Activated CD4-positive, alpha-beta T cell treated with anti-CD3 and anti-CD28 coated beads, Interleukin-2, amount 10 ng/mL, durations not matched to agents 7 days and 5 days (primary cell): Measurements from ENCODE around the gene MAB21L3. TPM values are rescaled to one million over a fixed set of nuclear protein-coding genes. Genes with fewer than 3 reads are reported as not detected.

Source experiments
- CTCF ChIA-PET: fragments of 350-600 bp; sonication (Branson Sonifier 250); formaldehyde crosslinking; loops from one replicate; lab custom pipeline; 2021; ENCODE audit warnings: antibody characterized with exemption; lab: Charles Lee
- POLR2A ChIA-PET: fragments of 350-600 bp; sonication (Branson Sonifier 250); formaldehyde crosslinking; loops from one replicate; lab custom pipeline; 2021; ENCODE audit warnings: antibody characterized with exemption; lab: Charles Lee
- DNase-seq: peaks from one replicate; pipeline ENCODE4 v3.0.0-alpha.2; 2020
- H3K27ac Mint-ChIP-seq: one replicate; pipeline ENCODE4 v1.8.0; 2021; ENCODE audit warnings: mild to moderate bottlenecking, moderate library complexity, mixed read lengths
- H3K27me3 Mint-ChIP-seq: one replicate; pipeline ENCODE4 v1.8.0; 2021; ENCODE audit warnings: mixed read lengths
- H3K36me3 Mint-ChIP-seq: one replicate; pipeline ENCODE4 v1.8.0; 2021; ENCODE audit warnings: low read depth, mixed read lengths
- H3K4me1 Mint-ChIP-seq: one replicate; pipeline ENCODE4 v1.8.0; 2021; ENCODE audit warnings: mixed read lengths
- H3K4me3 Mint-ChIP-seq: one replicate; pipeline ENCODE4 v1.8.0; 2021; ENCODE audit warnings: mild to moderate bottlenecking, moderate library complexity, mixed read lengths
- H3K9me3 Mint-ChIP-seq: one replicate; pipeline ENCODE4 v1.8.0; 2021; ENCODE audit warnings: mixed read lengths
- total RNA-seq, 2 experiments: library from RNA; stranded (reverse); gene quantifications; one replicate each; pipeline ENCODE4 v1.2.3, GENCODE V29; 2021

Gene MAB21L3
- total RNA-seq, 2 experiments from 2014 or later = not detected

- Mint-ChIP-seq H3K36me3 (peaks cover 1% of the 10 kb centered on the region), H3K9me3 (peaks cover 20% of the 10 kb centered on the region), H3K27me3 (peaks cover 21% of the 10 kb centered on the region), H3K4me1 (no peaks in the 10 kb centered on the region), H3K4me3 (no peak overlapping the region), H3K27ac (no peak overlapping the region)
- ChIA-PET POLR2A (no interaction called here), CTCF (no interaction called here)
- DNase-seq = no peak
Measured at GRCh38 chr1:116092752-116093489, 18.3 kb upstream of the MAB21L3 start.

- ChIA-PET CTCF (no interaction called here), POLR2A (no interaction called here)
- Mint-ChIP-seq H3K27ac (no peak overlapping the region), H3K27me3 (peaks cover 15% of the 10 kb centered on the region), H3K4me3 (no peak overlapping the region), H3K9me3 (peaks cover 11% of the 10 kb centered on the region), H3K36me3 (peaks cover 1% of the 10 kb centered on the region), H3K4me1 (no peaks in the 10 kb centered on the region)
- no peak for DNase-seq
Measured at GRCh38 chr1:116095027-116095426, 16.2 kb upstream of the MAB21L3 start.

GRCh38 chr1:116096013-116096618 is 15.1 kb upstream of the MAB21L3 start:
- peaks cover 1% of the 10 kb centered on the region for H3K36me3 Mint-ChIP-seq
- peaks cover 6% of the 10 kb centered on the region for H3K9me3 Mint-ChIP-seq
- no peak overlapping the region for H3K27ac Mint-ChIP-seq
- no peak for DNase-seq
- POLR2A ChIA-PET = no interaction called here
- no peaks in the 10 kb centered on the region for H3K4me1 Mint-ChIP-seq
- peaks cover 15% of the 10 kb centered on the region for H3K27me3 Mint-ChIP-seq
- no peak overlapping the region for H3K4me3 Mint-ChIP-seq
- CTCF ChIA-PET = interaction anchor here (0.6 to 1.3 kb wide), 3 partner anchors 13 to 1580 kb away, joined by 3 to 4 read pairs (median 4); no protein-coding TSS in a partner anchor

DNA sequence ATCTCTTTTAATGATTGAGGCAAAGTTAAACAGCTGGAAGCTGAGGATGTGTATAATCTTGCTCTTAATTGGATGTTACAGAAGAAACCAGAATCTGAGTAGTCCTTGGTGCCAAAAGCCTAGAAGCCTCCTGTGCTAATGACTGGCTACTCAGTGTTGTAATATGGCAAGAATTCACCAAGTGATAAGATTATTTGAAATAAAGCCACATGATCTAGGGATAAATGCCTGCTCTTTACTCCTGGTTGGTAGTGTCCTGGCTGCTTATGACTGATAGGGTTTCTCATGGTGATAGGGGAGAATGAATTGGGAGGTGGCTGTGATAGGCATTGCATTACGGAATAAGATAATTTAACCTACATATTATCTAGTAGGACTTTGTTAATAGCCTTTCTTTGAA is 13.6 kb upstream of the MAB21L3 start:
- H3K4me3 Mint-ChIP-seq = no peak overlapping the region
- CTCF ChIA-PET = no interaction called here
- DNase-seq = no peak
- H3K27ac Mint-ChIP-seq = no peak overlapping the region
- H3K27me3 Mint-ChIP-seq = peaks cover 17% of the 10 kb centered on the region
- H3K36me3 Mint-ChIP-seq = peaks cover 1% of the 10 kb centered on the region
- H3K4me1 Mint-ChIP-seq = no peaks in the 10 kb centered on the region
- peaks cover 2% of the 10 kb centered on the region for H3K9me3 Mint-ChIP-seq
- POLR2A ChIA-PET = no interaction called here

- peaks cover 12% of the 10 kb centered on the region for H3K27me3 Mint-ChIP-seq
- H3K36me3 Mint-ChIP-seq = peaks cover 1% of the 10 kb centered on the region
- DNase-seq = no peak
- ChIA-PET POLR2A (no interaction called here), CTCF (no interaction called here)
- no peak overlapping the region for H3K27ac Mint-ChIP-seq
- no peaks in the 10 kb centered on the region for H3K4me1 Mint-ChIP-seq
- H3K4me3 Mint-ChIP-seq = no peak overlapping the region
- peaks cover 2% of the 10 kb centered on the region for H3K9me3 Mint-ChIP-seq
Measured at GRCh38 chr1:116099379-116099778, 11.8 kb upstream of the MAB21L3 start.

DNA sequence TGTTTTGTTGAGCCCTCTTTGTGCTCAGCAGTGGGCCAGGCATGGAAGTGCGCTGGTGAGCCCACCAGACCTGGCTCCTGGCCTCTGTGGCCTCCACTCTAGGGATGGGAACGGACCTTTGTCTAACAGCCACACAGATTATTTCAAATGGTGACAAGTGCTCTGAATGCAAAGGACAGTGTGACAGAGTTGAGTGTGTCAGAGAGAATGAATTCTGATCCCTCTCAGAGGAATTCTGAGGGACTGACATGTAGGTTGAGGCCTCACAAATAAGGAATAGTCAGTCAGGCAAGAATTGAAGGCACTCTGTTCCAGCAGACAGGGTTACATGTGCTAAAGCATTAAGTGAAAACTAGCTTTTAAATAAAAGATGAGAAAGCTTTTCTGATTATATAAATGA is 11.3 kb upstream of the MAB21L3 start:
- Mint-ChIP-seq H3K9me3 (peaks cover 2% of the 10 kb centered on the region), H3K4me3 (no peak overlapping the region), H3K27me3 (peaks cover 11% of the 10 kb centered on the region), H3K36me3 (peaks cover 1% of the 10 kb centered on the region), H3K27ac (no peak overlapping the region), H3K4me1 (no peaks in the 10 kb centered on the region)
- CTCF ChIA-PET = interaction anchor here (0.6 kb wide), 1 partner anchor 227 kb away, joined by 3 read pairs; no protein-coding TSS in a partner anchor
- POLR2A ChIA-PET = no interaction called here
- DNase-seq = no peak

DNA sequence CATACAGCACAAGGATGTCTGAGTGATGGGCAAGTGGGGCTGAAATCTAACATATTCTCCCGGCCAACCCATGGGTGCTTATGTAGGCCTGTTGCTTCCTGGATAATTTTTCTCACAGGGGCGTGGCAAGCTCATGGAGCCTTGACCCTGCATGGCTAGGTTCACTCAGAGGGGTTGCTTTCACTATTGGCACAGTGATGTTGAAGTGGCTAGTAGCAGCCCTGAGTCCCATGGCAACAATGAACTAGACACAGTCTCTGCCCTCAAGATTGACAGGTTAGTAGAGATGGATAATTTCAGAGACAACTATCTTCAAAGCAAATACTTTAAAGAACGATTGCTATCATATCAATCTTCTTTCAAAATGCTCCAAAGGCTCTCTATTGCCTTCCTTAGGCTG is 6.5 kb upstream of the MAB21L3 start:
- H3K4me3 Mint-ChIP-seq = no peak overlapping the region
- peaks cover 4% of the 10 kb centered on the region for H3K27me3 Mint-ChIP-seq
- ChIA-PET POLR2A (interaction anchor here (0.7 kb wide), 1 partner anchor 151 kb away, joined by 3 read pairs; no protein-coding TSS in a partner anchor), CTCF (interaction anchor here (0.6 kb wide), 1 partner anchor 162 kb away, joined by 3 read pairs; no protein-coding TSS in a partner anchor)
- H3K36me3 Mint-ChIP-seq = no peaks in the 10 kb centered on the region
- no peak overlapping the region for H3K27ac Mint-ChIP-seq
- no peak for DNase-seq
- H3K4me1 Mint-ChIP-seq = no peaks in the 10 kb centered on the region
- no peaks in the 10 kb centered on the region for H3K9me3 Mint-ChIP-seq

GRCh38 chr1:116105996-116106395 is 5.2 kb upstream of the MAB21L3 start:
- H3K4me3 Mint-ChIP-seq = no peak overlapping the region
- POLR2A ChIA-PET = no interaction called here

GRCh38 chr1:116106646-116107045 is 4.6 kb upstream of the MAB21L3 start:
- Mint-ChIP-seq H3K36me3 (no peaks in the 10 kb centered on the region), H3K4me3 (no peak overlapping the region), H3K9me3 (no peaks in the 10 kb centered on the region), H3K27ac (no peak overlapping the region), H3K4me1 (no peaks in the 10 kb centered on the region), H3K27me3 (peaks cover 4% of the 10 kb centered on the region)
- DNase-seq = no peak
- ChIA-PET CTCF (interaction anchor here (1.5 kb wide), 1 partner anchor 378 kb away, joined by 3 read pairs; no protein-coding TSS in a partner anchor), POLR2A (no interaction called here)

More at GRCh38 chr1:116105996-116106395, 5.2 kb upstream of the MAB21L3 start:
- H3K9me3 Mint-ChIP-seq = no peaks in the 10 kb centered on the region
- peaks cover 4% of the 10 kb centered on the region for H3K27me3 Mint-ChIP-seq
- no peaks in the 10 kb centered on the region for H3K36me3 Mint-ChIP-seq
- H3K27ac Mint-ChIP-seq = no peak overlapping the region
- no peak for DNase-seq
- H3K4me1 Mint-ChIP-seq = no peaks in the 10 kb centered on the region
- CTCF ChIA-PET = interaction anchor here (1.5 kb wide), 1 partner anchor 378 kb away, joined by 3 read pairs; no protein-coding TSS in a partner anchor

GRCh38 chr1:116107371-116107770 is 3.8 kb upstream of the MAB21L3 start:
- CTCF ChIA-PET = interaction anchor here (1.5 kb wide), 1 partner anchor 377 kb away, joined by 3 read pairs; no protein-coding TSS in a partner anchor
- no peak overlapping the region for H3K4me3 Mint-ChIP-seq
- POLR2A ChIA-PET = no interaction called here
- H3K36me3 Mint-ChIP-seq = no peaks in the 10 kb centered on the region
- DNase-seq = no peak
- H3K27me3 Mint-ChIP-seq = peaks cover 2% of the 10 kb centered on the region
- no peaks in the 10 kb centered on the region for H3K4me1 Mint-ChIP-seq
- no peak overlapping the region for H3K27ac Mint-ChIP-seq
- H3K9me3 Mint-ChIP-seq = no peaks in the 10 kb centered on the region

DNA sequence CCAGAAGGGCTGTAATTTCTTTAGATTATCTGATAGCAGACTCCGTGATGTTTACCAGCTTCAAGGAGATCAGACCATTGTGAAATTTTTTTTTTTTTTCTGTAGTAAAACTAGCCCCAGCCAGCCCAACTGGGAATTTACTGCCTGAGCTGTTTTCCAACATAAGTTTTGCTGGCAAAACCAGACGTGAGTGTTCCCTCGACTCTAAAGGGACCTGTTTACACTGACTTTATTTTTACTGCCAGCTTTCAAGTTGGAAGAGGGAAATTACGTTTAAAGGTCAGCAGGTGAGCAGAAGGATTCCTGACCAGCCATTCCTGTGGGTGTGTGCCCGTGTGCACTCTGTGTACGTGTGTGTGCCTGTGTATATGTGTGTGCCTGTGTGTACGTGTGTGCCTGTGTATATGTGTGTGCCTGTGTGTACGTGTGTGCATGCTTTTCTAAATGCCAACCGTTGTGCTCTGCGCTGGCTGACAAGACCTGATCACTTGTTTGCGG is 374 bp downstream of the MAB21L3 start:
- no peaks in the 10 kb centered on the region for H3K36me3 Mint-ChIP-seq
- H3K9me3 Mint-ChIP-seq = no peaks in the 10 kb centered on the region
- peaks cover 7% of the 10 kb centered on the region for H3K27me3 Mint-ChIP-seq
- no peak for DNase-seq
- H3K27ac Mint-ChIP-seq = no peak overlapping the region
- ChIA-PET CTCF (interaction anchor here (0.7 kb wide), 1 partner anchor 374 kb away, joined by 3 read pairs; no protein-coding TSS in a partner anchor), POLR2A (no interaction called here)
- no peak overlapping the region for H3K4me3 Mint-ChIP-seq
- H3K4me1 Mint-ChIP-seq = no peaks in the 10 kb centered on the region

DNA sequence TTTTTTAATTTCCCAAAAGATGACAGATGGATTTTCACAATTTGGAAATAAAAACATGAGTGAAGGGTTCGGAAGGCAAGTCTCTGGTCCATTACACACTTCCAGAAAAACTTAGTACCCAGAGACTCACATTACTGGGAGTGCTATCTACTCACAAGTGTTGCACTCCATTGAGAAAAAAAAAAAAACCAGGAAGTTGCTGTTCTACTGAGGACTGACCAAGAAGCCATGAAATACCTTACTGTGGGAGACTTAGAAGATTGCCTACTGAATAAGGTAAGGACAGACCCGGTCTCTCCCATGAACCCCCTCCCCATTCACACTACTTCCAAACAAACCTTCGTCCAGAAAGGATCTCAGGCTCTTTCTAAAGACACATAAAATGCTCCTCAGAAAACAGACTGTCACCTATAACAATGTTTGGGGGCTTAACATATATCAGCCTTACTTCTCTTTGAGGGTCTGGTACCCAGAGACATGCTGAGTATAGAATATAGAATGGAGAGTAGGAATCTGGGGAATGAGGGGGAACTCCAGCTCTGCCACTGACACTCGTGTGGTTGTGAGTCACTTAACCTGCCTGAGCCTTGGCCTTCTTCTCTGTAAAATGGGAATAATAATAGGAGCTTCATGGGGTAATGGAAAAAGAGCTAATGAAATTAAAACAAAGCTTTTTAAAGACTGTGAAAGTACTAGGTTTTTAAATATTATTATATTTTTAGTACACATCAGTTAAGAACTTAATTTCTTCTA is 1.4 kb downstream of the MAB21L3 start:
- H3K4me1 Mint-ChIP-seq = no peaks in the 10 kb centered on the region
- POLR2A ChIA-PET = no interaction called here
- no peak overlapping the region for H3K4me3 Mint-ChIP-seq
- no peak overlapping the region for H3K27ac Mint-ChIP-seq
- H3K27me3 Mint-ChIP-seq = peaks cover 7% of the 10 kb centered on the region
- H3K9me3 Mint-ChIP-seq = no peaks in the 10 kb centered on the region
- no peak for DNase-seq
- H3K36me3 Mint-ChIP-seq = no peaks in the 10 kb centered on the region
- CTCF ChIA-PET = interaction anchor here (0.5 to 0.6 kb wide), 2 partner anchors 16 to 139 kb away, joined by 3 to 4 read pairs; no protein-coding TSS in a partner anchor
